HG03442 (cell line): ENCODE measurements around the gene ZNF423.

ENCODE experiments used
- ATAC-seq: cut with Tn5 transposase; IDR thresholded peaks from one replicate; pipeline ENCODE4 v1.9.1; 2021; ENCODE audit warnings: mild to moderate bottlenecking, moderate library complexity; ENCODE audit not compliant: unreplicated experiment

The ZNF423 gene

DNA sequence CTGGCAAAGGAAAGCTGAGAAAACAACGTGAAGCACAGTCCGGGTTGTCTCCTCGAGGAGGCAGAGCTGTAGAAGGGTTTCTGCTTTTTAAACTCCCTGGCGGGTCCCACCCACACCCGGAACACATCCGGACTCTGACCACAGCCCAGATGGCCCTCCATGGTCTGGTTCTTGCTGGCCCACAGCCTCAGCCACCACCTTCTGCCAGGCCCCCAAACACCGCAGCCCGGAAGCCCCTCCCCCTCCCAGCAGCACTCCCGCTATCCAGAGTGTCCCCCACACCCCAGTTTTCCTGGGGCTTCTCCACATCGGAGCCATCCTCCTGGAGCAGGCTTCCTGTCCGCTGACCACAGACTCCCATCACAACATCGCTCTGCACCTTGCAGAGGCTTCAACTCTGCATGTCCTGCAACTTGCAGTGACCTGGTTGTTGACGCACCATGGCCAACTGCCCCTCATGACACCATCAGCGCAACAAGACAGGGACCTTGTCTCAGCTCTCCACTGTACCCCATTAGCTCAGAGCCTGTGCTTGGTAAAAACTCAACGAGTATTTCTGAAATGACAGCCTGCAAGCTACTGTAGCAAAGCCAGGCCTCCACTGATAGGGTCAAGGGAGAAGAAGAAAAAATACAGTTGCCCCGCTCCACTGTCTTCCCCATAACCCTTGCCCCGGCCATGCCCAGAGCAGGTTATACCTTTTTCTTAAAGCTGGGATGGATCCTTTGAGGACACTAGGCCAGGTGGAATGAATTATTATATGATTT, 352.5 kb downstream of the ZNF423 start:
- peak; percentile 61 for ATAC-seq

DNA sequence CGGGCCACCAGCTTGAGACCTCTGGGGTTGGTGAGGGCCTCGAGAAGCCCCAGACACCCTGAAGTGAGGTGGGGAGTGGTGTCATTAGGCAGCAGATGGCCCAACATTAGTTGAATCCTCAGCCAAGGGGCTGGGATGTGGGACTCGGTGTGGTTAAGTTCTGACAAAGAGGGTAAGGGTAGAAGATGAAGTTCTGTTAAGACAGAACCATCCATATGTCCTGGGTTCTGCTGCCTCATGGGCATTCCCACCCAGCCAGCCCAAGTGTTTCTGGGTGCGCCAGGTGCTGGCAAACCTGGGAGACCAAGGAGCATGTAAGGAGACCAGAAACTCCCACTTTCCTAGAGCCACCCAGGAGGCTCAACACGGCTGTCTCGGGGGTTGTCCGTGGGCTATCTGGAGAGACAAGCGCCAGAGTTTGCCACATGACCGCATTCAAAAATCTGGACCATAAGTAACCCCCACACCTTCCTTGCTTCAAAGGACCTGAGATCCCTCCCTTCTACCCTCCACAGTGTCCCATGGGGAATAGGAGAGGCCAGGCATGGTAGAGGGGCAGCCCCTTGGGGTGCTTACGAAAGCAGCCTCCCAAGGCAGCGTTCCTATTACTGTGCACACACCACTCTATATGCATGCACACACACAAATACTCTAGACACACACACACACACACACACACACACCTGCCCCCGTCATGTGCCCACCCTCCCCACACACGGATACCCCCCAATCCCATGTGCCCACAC, 353.6 kb downstream of the ZNF423 start:
- ATAC-seq, result no peak

DNA sequence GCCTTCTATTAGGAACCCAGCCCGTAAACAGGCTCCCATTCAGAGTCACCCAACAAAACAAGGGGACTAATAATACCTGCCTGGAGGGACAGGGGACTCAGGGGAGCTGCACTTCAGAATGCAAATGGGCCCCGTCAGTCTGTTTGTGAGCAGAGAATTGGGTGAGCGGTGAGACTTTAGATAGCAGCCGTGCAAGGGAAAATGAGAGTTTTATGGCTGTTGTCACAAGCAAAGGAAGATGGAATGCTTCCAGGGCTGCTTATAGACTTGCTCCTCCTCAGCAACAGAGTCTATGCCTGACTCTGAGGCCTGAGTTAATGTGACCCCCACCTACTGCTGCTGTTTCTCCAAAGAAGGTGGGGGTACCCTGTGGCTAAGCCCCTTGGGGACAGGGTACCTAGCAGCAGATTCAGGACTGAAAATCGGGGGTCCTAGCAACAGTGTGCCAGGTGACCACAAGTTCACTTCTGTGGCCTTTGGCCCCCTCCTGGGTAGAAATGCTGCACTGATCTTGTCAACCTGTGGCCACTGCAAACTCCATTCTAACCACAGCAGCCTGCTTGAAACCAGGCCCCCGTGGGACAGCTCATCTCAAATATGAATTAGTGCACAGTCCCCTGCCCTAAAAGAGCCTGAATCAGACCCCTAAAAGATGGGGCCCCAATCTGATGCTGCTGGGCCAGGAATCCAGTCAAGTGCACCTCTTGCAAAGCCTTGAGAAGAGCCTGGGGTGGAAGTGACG, 355.9 kb downstream of the ZNF423 start:
- ATAC-seq, result no peak

DNA sequence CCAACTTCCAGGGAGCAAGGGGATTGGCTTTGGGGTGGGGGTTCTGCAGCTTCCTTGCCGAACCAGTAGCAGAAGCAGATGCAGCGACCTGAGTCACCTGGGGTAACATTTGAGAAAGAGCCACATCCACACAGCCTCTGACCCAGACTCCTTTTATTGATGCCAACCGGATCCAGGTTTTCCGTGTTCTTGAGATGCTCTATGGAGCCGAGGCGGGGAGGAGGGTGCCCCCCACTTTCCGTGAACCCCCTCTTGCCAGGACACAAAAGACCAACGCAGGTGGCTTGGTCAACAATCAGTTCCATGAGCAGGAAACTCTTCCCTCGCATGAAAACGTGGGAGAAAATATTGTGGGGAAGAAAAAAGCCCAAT, 356.5 kb downstream of the ZNF423 start:
- no peak for ATAC-seq

DNA sequence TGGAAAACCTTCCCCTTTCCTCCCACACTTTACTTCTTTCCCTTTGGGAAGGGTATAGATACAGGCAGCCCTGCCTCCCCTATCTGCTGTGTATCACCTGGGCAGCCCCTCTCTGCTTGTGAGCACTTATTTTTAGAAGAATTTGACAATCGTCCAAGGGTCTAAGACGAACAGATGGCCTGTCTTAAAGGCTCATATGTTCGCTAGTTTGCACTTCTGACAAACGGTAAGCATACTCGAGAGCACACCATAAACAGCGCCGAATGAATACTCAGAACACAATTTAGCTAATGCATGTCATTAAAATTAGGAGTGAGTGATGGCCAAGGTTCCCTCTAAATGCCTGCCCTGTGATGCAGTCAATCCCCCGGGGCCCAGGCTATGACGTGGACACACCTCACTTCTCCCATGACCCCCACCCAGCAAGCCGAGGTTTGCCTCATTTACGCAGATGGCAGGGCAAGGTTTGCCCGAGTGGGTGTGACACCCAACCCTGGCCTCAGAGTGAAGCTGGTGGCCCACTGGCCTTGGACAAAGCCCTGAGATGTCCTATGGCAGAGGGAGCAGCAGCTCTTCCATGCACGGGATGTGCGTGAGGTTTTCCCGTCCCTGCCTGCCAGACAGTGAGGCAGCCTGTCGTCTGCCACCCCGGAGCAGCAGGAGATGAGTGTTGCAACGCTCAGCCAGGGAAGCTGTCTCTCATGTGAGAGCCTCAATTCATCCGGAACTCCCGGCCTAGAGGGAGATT, 357.1 kb downstream of the ZNF423 start:
- no peak for ATAC-seq

DNA sequence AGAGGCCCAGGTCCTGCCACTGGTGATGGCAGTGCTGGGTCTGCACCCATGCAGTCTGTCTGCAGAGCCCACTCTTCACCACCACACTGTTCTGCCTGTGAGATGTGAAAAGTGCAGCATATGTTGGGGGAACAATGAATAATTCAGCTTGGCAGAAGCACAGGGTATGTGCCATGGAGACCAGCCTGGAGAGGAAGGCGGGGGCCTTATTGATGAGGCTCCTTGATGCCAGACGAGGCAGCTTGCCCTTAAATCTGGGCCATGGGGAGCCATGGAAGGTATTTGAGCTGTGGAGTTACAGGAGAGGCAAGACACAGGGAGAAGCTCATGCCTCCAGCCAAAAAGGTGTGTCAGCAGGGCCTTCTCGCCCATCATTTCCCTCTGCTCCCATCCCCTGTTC, 357.6 kb downstream of the ZNF423 start:
- ATAC-seq, result no peak

DNA sequence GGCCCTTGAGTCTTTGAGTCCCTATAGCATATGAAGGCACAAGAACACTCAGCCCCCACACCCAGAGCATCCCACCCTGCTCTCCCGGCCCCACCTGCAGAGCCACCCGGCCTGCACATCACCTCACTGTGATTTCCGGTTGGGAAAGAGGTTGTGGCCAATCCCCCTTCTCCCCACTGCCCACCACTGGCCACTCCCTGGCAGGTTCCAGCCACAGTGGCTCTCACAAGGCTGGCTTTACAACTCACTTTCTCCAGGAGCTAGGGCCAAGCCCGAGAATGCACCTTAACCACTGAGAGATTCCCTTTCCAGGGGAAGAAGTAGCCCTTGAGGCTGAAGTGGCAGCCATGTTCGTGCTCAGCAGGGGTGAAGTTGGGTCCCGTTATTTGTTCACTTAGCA, 358.4 kb downstream of the ZNF423 start:
- no peak for ATAC-seq

DNA sequence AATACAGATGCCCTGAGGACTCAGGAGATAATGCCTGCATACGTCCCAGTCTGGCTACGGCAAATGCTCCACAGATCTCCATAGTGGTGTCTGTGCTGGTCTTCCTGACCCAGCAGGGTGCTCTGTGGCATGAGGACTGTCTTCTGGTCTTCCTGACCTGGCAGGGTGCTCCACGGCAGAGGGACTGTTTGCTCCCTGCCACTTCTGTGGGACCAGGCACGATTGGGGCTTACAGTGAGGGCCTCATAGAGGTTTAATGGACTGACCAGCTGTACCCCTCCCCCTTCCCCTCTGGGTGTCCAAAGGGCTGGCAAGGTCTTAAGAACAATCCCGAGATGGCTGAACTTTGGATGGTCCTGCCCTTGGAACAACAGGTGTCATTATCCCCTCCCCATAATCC, 359.3 kb downstream of the ZNF423 start:
- no peak for ATAC-seq

DNA sequence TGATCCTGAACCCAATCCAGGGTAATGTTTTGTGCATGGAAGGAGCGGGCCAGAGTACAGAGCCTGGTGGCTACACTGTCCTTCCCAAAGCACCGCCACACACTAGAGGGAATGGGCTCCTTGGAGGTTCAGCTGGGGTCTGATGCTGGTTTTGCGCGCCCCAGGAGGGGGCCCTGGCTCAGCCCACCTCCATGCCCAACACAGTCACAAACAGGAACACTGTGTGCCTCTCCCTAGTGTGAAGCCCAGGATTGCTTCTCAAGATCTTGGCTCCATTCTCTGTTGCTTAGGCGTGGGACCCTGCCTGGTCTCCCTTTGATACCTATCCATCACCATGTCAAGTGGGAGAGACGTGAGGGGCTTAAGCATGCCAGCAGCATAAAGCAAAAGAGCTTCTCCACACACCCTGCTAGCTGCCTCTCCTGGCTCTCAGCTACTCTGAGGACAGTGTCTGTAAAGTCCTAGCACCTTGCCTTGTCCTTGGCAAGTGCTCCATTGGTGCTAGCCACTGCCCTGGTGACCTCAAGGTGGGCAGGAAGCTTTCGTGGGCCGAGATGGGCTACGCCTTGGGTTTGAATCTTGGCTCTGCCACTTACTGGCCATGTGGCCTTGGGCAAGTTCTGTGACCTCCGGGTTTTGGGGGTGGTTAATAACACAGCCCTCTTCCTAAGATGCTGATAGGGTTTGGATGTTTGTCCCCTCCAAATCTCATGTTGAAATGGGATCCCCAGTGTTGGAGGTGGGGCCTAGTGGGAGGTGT, 360.1 kb downstream of the ZNF423 start:
- ATAC-seq, result no peak

DNA sequence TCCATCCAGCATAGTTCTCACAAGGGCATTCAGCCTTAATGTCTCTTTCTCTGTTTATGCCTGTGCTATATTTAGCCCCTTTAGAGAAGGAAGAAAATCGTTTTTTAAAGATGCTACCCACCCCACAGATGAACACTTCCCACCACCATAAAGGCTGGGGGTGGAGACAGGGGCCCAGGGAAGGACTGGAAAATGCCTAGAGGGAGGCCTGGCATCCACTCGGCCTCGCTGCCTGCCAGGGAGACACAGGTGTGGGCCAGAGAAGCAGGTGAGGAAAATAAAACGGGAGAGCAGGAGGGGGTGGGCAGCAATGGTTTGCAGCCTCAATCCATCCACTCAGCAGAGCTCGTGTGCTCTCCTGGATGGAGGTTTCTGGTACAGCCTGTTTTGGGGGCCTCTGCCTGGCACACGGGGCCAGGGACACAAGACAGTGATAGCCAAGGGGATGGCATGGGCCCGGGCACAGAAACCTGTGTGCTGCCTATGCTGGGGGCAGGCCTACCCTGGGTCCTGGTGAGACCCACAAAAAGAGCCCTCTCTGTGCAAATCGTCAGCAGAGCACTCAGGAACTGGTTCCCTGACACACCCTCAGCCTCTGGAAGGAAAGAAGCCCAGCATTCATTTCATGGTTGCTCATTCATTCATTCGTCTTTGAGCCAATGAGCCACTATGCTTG, 360.9 kb downstream of the ZNF423 start:
- no peak for ATAC-seq

DNA sequence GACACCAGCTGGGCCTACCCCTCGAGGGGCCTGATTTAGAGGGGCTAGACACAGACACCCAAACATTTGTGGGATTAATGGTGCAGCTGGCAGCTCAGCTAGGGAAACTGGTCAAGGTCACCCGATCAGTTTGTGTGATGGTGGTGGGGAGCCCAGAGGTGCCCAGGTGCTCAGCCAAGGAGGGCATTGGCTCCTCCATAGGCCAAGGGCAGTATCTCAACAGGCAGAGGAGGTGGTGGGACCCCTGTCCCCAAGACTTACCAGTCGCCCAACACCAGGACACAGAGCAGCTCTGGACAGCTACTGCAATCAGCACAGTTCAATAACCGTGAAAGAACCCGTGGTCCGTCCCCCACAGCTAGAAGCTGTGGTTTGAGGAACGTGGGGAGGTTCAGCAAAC, 361.4 kb downstream of the ZNF423 start:
- ATAC-seq, result no peak

DNA sequence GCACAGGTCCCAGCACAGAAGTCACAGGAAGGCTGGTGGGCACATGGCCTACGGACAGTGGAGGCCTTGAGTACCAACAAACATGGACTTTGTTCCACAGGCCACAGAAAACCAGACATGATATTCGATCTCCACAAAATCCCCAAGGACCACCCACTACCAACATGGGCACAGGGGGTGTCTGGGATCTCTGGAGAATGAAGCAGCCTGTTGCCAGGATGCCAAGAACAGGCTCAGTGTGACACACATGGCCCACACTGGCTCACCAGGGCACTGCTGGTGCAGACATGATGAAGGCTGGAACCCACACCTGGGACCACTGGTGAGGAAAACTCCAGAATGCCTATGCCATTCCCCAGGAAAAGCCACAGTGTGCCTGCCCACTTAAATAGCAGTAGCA, 362.1 kb downstream of the ZNF423 start:
- ATAC-seq, result no peak

DNA sequence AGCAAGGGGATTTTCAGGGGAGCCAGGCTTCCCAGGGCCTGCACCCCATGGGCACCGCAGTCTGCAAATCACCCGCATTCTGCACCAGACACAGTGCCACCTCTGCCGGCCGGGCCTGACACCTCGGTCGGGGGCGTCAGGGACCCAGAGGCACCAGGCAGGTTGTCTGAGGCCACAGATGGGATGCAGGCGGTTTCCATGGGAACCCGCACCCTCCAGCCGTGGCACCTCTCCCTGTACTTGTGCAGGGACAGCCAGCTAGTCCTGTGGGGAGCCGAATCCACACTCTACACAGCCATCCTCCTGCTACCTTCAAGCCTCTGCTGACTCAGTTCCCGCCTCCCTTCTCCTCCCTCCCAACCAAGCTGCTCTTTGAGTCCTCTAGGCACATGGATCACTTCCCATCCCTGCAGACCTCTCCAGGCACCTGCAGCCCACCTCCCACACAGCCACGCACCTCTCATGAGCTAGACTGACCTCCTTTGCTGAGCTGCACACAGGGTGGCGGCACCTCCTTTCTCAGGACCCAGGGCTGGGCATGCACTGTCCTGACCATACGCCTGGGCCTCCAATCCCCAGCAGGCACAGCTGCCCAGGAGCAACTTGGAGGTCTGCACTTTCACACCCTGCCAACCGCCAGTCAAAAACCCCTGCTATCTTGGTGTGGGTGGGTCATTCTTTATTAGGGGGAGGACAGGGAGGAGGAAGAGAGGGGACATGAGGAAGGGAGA, 362.9 kb downstream of the ZNF423 start:
- no peak for ATAC-seq

DNA sequence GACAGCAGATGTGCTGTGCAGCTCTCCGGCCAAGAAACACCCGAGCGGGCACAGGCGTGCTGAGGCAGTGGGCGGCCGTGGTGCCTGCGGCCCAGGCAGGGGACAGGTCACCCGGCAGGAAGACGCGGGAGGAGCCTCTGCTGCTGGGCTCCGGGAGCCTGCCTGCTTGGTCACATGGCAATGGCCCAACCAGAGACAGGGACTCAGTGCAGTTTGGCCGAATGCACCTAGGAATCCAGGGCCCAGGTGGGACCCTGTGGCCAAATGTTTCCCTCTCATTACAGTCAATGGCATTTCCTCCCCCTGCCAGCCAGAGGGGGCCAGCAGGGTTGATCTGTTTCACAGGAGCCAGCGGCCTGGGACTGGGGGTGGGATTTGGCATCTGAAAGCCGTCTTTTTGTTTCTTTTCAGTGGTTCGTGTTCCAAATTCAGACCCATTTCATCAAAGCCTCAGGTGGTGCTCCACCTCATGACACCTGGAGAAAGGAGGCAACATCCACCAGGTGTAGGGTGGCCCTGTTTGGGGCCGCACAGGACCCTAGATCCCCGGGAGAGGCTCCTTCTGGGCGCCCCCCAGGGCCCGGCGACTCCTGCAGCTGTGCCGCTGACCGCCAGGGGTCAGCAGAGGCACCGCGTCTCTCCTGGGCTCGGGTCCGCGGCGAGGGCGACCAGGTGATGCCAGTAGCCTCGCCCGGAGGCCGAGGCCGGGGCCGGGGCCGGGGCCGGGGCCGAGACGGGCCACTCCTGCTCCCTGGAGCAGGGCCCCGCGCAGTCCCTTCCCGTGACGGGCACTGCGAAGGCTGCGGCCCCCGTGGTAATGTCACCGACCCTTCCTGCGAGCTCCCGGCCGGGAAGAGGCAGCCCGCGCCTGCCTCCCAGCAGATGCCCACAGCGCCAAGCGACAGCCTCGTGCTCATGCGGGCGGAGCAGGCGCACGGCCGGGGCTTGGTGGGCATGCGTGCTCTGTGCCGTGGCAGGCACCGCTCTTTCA, 363.8 kb downstream of the ZNF423 start:
- peak; percentile 44 for ATAC-seq

DNA sequence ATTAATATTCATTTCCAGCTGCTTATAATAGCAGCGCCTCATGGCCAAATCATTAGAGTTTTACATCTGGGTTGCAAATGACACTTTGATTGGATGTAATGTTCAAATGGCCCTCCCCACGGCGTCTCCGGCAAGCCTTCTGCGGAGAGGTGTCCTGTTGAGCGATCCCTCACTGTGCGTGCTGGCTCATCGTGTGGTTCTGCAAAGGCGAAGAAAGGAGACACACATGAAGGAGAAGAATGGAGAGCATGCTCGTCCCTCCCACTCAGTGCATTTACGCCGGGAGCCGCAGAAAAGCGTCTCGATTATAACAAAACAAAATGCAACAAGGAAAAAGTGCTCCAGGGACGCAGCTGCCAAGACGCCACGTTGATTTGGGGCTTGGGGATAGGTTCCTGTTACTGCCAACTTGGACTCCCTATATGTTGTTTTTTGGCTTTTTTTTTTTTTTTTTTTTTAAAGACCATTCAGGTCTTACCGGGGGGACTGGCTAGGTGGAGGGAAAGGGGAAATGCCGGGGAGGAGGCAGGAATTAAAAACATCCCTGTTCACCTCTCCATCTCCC, 364.7 kb downstream of the ZNF423 start:
- ATAC-seq, result no peak

DNA sequence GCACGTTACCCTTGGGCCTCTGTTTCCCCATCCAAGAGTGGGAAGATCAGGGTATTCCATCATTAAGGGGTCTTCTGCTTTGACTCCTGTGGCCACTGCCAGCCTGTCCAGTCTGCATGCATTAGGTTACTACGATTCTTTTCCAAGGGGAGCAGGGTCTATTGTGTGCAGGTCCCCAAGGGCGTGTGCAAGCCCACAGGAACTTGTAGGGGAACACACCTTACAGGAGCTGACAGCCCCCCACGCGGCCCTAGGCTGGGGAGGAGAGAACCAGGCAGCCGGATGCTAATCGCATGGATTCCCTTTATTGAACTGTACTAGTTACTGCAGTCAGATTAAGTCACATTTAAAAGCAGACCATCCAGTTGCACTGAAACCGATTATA, 365.6 kb downstream of the ZNF423 start:
- no peak for ATAC-seq

DNA sequence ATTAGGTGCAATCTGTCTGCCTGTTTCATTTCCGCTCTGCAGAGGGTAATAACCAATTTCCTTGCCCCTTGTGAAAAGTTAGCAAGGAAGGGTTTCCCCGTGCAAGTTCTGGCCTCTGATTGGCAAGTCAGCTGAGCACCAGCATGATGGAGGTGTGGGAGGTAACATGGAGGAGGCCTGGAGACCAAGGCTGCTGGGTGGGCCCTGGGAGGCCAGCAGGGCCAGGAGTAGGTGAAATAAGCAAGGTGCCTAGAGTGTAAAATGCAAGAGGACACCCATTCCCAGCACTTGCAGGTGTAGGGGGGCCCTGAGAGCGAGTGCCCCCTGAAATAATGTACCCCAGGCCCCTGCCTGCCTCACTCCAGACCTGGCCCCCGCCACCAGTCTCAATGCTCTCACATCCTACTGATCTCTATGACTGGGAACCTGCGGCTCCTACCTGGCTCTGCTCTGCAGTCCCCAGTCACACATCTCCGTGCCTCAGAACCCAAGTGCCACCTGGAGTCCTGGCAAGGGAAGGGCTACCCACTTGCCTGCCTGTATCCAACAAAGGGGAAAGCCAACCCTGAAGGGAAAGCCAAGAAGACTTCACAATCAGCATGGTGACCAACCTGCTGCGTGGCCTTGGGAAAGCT, 366.1 kb downstream of the ZNF423 start:
- no peak for ATAC-seq
